ENCODE results near the gene NTSR1.

NTSR1 gene

GRCh38 chr20:62710886-62711702 is 2.5 kb downstream of the NTSR1 start:
- TF ChIP-seq CTCF (conservative IDR thresholded peaks at IDR 0.05) (no peak), ZFX (IDR thresholded peaks at IDR 0.05) (no peak)
- no peak overlapping the region for H3K27ac ChIP-seq

- no peak overlapping the region for H3K27ac ChIP-seq
- TF ChIP-seq CTCF (conservative IDR thresholded peaks at IDR 0.05): no peak
- TF ChIP-seq ZFX (IDR thresholded peaks at IDR 0.05): no peak
These were observed 3.1 kb downstream of the NTSR1 start for GRCh38 chr20:62711703-62712101.

GRCh38 chr20:62712606-62713005 is 4.0 kb downstream of the NTSR1 start:
- TF ChIP-seq ZFX (IDR thresholded peaks at IDR 0.05): no peak
- no peak for TF ChIP-seq CTCF (conservative IDR thresholded peaks at IDR 0.05)
- no peak overlapping the region for H3K27ac ChIP-seq

- no peak for TF ChIP-seq ZFX (IDR thresholded peaks at IDR 0.05)
- no peak for TF ChIP-seq CTCF (conservative IDR thresholded peaks at IDR 0.05)
- H3K27ac ChIP-seq: no peak overlapping the region; the same call in 1 of the 2 replicates
These were observed 5.4 kb downstream of the NTSR1 start for GRCh38 chr20:62714006-62714405.

GRCh38 chr20:62714799-62715198 is 6.2 kb downstream of the NTSR1 start:
- TF ChIP-seq ZFX (IDR thresholded peaks at IDR 0.05): no peak
- TF ChIP-seq CTCF (conservative IDR thresholded peaks at IDR 0.05): no peak
- no peak overlapping the region for H3K27ac ChIP-seq

- TF ChIP-seq CTCF (conservative IDR thresholded peaks at IDR 0.05) (no peak), ZFX (IDR thresholded peaks at IDR 0.05) (no peak)
These were observed 6.6 kb downstream of the NTSR1 start for GRCh38 chr20:62715201-62715600.

GRCh38 chr20:62716198-62716940 is 7.7 kb downstream of the NTSR1 start:
- TF ChIP-seq ZFX (IDR thresholded peaks at IDR 0.05) (no peak), CTCF (conservative IDR thresholded peaks at IDR 0.05) (no peak)
- no peak overlapping the region for H3K27ac ChIP-seq

More at GRCh38 chr20:62715201-62715600, 6.6 kb downstream of the NTSR1 start:
- H3K27ac ChIP-seq: no peak overlapping the region

All from C4-2B (cell line).